Upper lobe of left lung (tissue), 6 donors: ENCODE results near the gene SPCS3. TPM values are rescaled to one million over a fixed set of nuclear protein-coding genes. Genes with fewer than 3 reads are reported as not detected.

Experiments used
- ATAC-seq, 2 donors: fragments of 200-7000 bp; cut with Tn5 transposase; one replicate each; pipeline ENCODE4 v1.9.1; 2022; ENCODE audit warnings: mild to moderate bottlenecking in 2 of 2, moderate library complexity in 2 of 2; ENCODE audit not compliant: low FRiP score in 2 of 2
- DNase-seq, 2 donors: peaks; one replicate each; pipeline ENCODE4 v3.0.0-alpha.2; 2019 to 2020
- H3K27ac ChIP-seq, 4 donors: fragments of 200-600 bp; sonication (generic); one replicate each; pipeline ENCODE4 v1.5.1; 2016 to 2019
- H3K27me3 ChIP-seq, 4 donors: fragments of 200-600 bp; sonication (generic); one replicate each; pipeline ENCODE4 v1.5.1; 2017 to 2019
- H3K36me3 ChIP-seq, 4 donors: fragments of 200-600 bp; sonication (generic); one replicate each; pipeline ENCODE4 v1.5.1; 2016 to 2019
- H3K4me1 ChIP-seq, 4 donors: fragments of 200-600 bp; sonication (generic); one replicate each; pipeline ENCODE4 v1.5.1; 2018 to 2019
- H3K4me3 ChIP-seq, 4 donors: fragments of 200-600 bp; sonication (generic); one replicate each; pipeline ENCODE4 v1.5.1; 2017 to 2019; ENCODE audit warnings: mild to moderate bottlenecking in 2 of 4, moderate library complexity in 1 of 4
- H3K9me3 ChIP-seq, 4 donors: fragments of 200-600 bp; sonication (generic); one replicate each; pipeline ENCODE4 v1.5.1; 2018 to 2019
- EP300 ChIP-seq, 4 donors: sonication (generic); formaldehyde crosslinking; IDR thresholded peaks; one replicate each; pipeline ENCODE4 v1.5.1; 2017; ENCODE audit warnings: antibody characterized with exemption in 4 of 4, control low read depth in 2 of 4
- POLR2A ChIP-seq, 4 donors: fragments of 450-650 bp; IDR thresholded peaks; one replicate each; pipeline ENCODE4 v1.5.1; 2016 to 2017; ENCODE audit warnings: antibody characterized with exemption in 4 of 4, mild to moderate bottlenecking in 2 of 4
- POLR2AphosphoS5 ChIP-seq, 2 donors: sonication (generic); formaldehyde crosslinking; IDR thresholded peaks; one replicate each; pipeline ENCODE4 v1.5.1; 2017; ENCODE audit warnings: antibody characterized with exemption in 2 of 2
- WGBS, 2 donors: methylation state at CpG; one replicate each; pipeline ENCODE4 v1.1.5; 2017 to 2018; 5-methylcytosine and 5-hydroxymethylcytosine counted together
- total RNA-seq, 6 donors: library from RNA; depleted of rRNA in 4 of 6; stranded (reverse); fragments of >200 nt in 4 of 6; gene quantifications; one replicate each; pipeline versions ENCODE4 v1.1.0 to v1.2.1, GENCODE V29; 2016 to 2021
- TF ChIP-seq, protein P1 (sequence below), 6 experiments: fragments of 450-650 bp in 4 of 6; fragments of 200-600 bp in 2 of 6; sonication (generic) in 2 of 6; IDR thresholded peaks; one replicate each; pipeline ENCODE4 v1.5.1; 2016 to 2019; ENCODE audit warnings: antibody characterized with exemption in 6 of 6
- donor health status: DM: no; HTN: no; CAD: no; lungs with moderate emphysema.
- donor health status: DM: no; HTN: yes; CAD: no; lungs with severe emphysema.

The SPCS3 gene
- total RNA-seq, 6 donors from 2014 or later: 47.1 to 157 (median 90.3) TPM

DNA sequence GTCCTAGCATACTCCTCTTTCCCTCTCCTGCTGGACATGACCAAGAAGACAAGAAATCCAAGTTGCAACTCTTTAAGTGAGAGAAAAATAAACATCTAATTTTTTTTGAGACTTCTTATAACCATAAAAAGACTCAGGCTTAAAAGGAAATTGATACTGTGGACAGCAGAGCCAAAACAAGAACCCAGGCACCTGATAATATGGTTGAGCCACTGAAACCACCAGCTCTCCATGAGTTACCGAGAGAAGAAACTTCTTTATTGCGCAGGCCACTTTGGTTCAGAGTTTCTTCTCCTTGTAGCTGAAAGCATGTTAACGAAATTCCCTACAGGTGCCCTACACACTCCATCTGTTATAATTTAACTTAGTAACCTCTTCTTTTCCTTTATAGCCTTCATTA lies 11.3 kb upstream of the SPCS3 start:
- H3K4me1 ChIP-seq: no peaks in the 10 kb centered on the region
- no peaks in the 10 kb centered on the region for H3K36me3 ChIP-seq
- WGBS, 2 donors: 77 to 89% methylated on average over 3 of the region's 3 CpGs
- no peak for TF ChIP-seq EP300 (IDR thresholded peaks at IDR 0.05)
- no peak for TF ChIP-seq POLR2AphosphoS5 (IDR thresholded peaks at IDR 0.05)
- TF ChIP-seq POLR2A (IDR thresholded peaks at IDR 0.05): no peak
- DNase-seq (no peak), ATAC-seq (no peak)
- no peaks in the 10 kb centered on the region for H3K27me3 ChIP-seq
- H3K4me3 ChIP-seq: no peak overlapping the region
- no peaks in the 10 kb centered on the region for H3K9me3 ChIP-seq
- H3K27ac ChIP-seq: no peak overlapping the region

DNA sequence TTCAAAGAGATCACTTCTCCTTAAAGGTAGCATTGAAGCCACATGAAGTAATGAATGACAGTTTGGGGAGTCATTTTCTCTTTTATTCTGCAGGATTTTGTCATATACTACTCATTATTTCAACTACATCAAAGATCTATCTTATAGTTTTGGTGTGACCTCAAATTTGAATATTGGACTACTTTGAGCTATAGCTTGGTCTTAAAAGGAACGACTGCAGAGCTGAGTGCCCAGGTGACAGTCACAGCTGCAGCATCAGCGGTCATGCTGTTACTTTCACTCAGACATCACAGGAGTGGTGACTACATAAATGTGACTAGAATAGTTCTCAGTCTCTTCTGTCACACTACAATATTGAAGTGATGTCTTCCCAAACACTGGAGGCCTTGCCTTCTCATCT lies 10.7 kb upstream of the SPCS3 start:
- H3K4me1 ChIP-seq: no peaks in the 10 kb centered on the region
- no peak overlapping the region for H3K27ac ChIP-seq
- no peak overlapping the region for H3K4me3 ChIP-seq
- no peaks in the 10 kb centered on the region for H3K27me3 ChIP-seq
- DNase-seq (no peak), ATAC-seq (no peak)
- no peaks in the 10 kb centered on the region for H3K9me3 ChIP-seq
- TF ChIP-seq POLR2A (IDR thresholded peaks at IDR 0.05) (no peak), POLR2AphosphoS5 (IDR thresholded peaks at IDR 0.05) (no peak), EP300 (IDR thresholded peaks at IDR 0.05) (no peak)
- TF ChIP-seq, protein P1, sequence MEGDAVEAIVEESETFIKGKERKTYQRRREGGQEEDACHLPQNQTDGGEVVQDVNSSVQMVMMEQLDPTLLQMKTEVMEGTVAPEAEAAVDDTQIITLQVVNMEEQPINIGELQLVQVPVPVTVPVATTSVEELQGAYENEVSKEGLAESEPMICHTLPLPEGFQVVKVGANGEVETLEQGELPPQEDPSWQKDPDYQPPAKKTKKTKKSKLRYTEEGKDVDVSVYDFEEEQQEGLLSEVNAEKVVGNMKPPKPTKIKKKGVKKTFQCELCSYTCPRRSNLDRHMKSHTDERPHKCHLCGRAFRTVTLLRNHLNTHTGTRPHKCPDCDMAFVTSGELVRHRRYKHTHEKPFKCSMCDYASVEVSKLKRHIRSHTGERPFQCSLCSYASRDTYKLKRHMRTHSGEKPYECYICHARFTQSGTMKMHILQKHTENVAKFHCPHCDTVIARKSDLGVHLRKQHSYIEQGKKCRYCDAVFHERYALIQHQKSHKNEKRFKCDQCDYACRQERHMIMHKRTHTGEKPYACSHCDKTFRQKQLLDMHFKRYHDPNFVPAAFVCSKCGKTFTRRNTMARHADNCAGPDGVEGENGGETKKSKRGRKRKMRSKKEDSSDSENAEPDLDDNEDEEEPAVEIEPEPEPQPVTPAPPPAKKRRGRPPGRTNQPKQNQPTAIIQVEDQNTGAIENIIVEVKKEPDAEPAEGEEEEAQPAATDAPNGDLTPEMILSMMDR (IDR thresholded peaks at IDR 0.05): no peak
- no peaks in the 10 kb centered on the region for H3K36me3 ChIP-seq
- WGBS, 2 donors: 96 to 98% methylated on average over 2 of the region's 2 CpGs

DNA sequence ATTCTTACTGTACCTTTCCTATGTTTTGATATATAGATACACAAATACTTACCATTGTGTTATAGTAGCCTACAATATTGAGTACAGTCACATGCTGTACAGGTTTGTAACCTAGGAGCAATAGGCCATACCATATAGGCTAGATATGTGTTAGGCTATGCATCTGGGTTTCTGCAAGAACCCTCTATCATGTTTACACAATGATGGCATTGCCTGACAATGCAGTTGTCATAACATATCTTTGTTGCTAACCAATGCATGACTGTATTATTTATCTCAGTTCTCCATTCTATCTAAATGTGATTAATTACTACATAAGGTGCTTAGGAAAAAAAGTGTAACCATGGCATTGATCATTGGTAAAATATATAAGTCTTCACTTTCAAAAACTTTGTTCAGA lies 10.0 kb upstream of the SPCS3 start:
- no peaks in the 10 kb centered on the region for H3K36me3 ChIP-seq
- H3K9me3 ChIP-seq: no peaks in the 10 kb centered on the region
- DNase-seq: no peak
- no peak overlapping the region for H3K27ac ChIP-seq
- no peaks in the 10 kb centered on the region for H3K4me1 ChIP-seq
- H3K27me3 ChIP-seq: no peaks in the 10 kb centered on the region
- TF ChIP-seq POLR2A (IDR thresholded peaks at IDR 0.05) (no peak), POLR2AphosphoS5 (IDR thresholded peaks at IDR 0.05) (no peak), EP300 (IDR thresholded peaks at IDR 0.05) (no peak)
- TF ChIP-seq, protein P1 (IDR thresholded peaks at IDR 0.05): no peak
- ATAC-seq: no peak
- H3K4me3 ChIP-seq: no peak overlapping the region

DNA sequence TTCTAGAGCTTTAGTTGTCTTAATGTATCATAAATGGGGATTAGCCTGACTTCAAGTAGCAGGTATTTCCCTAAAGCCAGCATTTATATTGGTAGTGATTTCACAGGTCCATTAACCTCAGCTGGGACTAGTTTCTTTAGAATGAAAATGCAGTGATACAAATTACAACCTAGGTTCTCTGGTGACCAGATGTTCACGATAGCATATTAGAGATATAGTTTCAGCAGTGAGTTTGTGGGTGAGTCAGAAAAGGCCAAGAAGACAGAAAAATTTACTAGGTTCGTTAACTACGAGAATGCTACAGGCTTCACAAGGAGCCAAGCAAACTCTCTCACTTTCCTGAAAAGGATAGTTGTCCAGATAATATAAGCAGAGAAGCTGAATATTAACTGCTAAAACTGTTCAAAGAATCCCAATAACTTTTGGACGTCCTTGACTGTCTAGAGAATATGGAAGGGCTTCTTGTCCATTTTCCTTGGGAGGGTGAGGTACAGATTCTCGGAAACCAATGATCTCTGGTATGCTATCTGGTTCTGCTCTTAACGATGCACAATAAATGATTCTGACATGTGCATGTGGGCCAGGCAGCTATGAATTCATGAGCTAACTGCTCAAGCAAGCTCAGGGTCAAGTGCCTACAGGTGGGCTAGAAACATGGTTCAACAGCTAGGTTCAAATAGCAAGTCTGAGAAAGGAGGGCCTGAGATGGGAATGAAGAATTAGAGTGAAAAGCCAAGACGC lies 6.0 kb upstream of the SPCS3 start:
- H3K27ac ChIP-seq: no peak overlapping the region
- TF ChIP-seq POLR2AphosphoS5 (IDR thresholded peaks at IDR 0.05) (no peak), POLR2A (IDR thresholded peaks at IDR 0.05) (no peak), EP300 (IDR thresholded peaks at IDR 0.05) (no peak)
- TF ChIP-seq, protein P1 (IDR thresholded peaks at IDR 0.05): no peak
- no peak for ATAC-seq
- DNase-seq: no peak
- H3K9me3 ChIP-seq: no peaks in the 10 kb centered on the region
- H3K27me3 ChIP-seq: no peaks in the 10 kb centered on the region
- H3K4me1 ChIP-seq: peaks cover 0 to 2% (median under 1%) of the 10 kb centered on the region in 4 donors
- no peak overlapping the region for H3K4me3 ChIP-seq
- WGBS, 2 donors: 89 to 91% methylated on average over 7 of the region's 7 CpGs
- H3K36me3 ChIP-seq: no peaks in the 10 kb centered on the region

DNA sequence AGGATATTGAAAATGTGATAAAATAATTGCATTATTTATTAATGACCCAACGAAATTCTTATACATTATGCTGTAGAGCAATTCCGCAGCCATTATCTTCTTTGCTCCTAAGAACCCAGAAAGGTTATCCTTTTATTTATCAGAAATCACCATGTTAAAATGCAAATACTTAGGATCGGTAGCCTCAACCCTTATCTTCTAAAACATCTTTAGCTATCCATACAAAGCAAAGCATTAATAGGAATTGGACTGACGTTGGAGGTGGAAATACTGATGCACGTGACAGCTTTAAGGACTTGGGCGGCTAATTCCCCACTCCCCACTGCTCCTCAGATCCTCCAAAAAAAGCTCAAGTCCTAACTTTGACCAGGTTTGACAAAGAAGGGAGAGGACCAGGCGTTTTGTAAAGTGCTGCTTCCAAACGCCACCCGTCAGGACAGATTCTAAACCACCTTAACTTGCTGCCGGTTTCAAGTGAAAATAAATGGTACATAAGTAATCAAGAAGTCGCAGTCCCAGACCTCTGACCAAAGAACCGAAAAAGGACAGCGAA lies 539 bp upstream of the SPCS3 start:
- Histone ChIP-seq H3K4me1 (peaks cover 26 to 37% (median 33%) of the 10 kb centered on the region in 4 donors), H3K9me3 (no peaks in the 10 kb centered on the region), H3K4me3 (peak overlapping the region; percentile 27 to 99 (median 90)), H3K27ac (peak overlapping the region; percentile 96 to 99 (median 98)), H3K27me3 (no peaks in the 10 kb centered on the region), H3K36me3 (no peaks in the 10 kb centered on the region)
- no peak for TF ChIP-seq POLR2AphosphoS5 (IDR thresholded peaks at IDR 0.05)
- no peak for TF ChIP-seq EP300 (IDR thresholded peaks at IDR 0.05)
- TF ChIP-seq, protein P1 (IDR thresholded peaks at IDR 0.05): no peak
- no peak for TF ChIP-seq POLR2A (IDR thresholded peaks at IDR 0.05)
- 4 to 5% methylated on average over 13 of the region's 13 CpGs for WGBS, 2 donors
- ATAC-seq (peak; percentile 12 to 27), DNase-seq (peak in 1 of 2 donors; percentile 25)
